ENCODE results near the gene THRB. TPM values are rescaled to one million over a fixed set of nuclear protein-coding genes. Genes with fewer than 3 reads are reported as not detected.

Gene THRB
- polyA plus RNA-seq, 1 of the 3 experiments (the other 2 are of a cell fraction): 0.02 TPM

GRCh38 chr3:24101676-24102168 is 392.9 kb downstream of the THRB start:
- Histone ChIP-seq H3K4me2 (no peak overlapping the region), H3K79me2 (ENCODE audit: insufficient read depth) (no peaks in the 10 kb centered on the region), H3K4me3 (ENCODE audit: low read depth in 2 of 2, low read length in 1 of 2) (no peak overlapping the region), H2AFZ (ENCODE audit: low read depth) (no peak overlapping the region), H3K36me3 (replicated peaks in 1 of 2; ENCODE audit: control insufficient read depth in 1 of 2, insufficient read depth in 2 of 2, low read length in 1 of 2) (no peaks in the 10 kb centered on the region), H4K20me1 (ENCODE audit: insufficient read depth) (no peaks in the 10 kb centered on the region), H3K9ac (no peak overlapping the region), H3K9me3 (no peaks in the 10 kb centered on the region), H3F3A (replicated peaks; ENCODE audit: insufficient read depth) (no peaks in the 10 kb centered on the region), H3K9me2 (no peaks in the 10 kb centered on the region), H3K27ac (ENCODE audit: low read depth in 2 of 2, low read length in 1 of 2) (no peak overlapping the region), H3K27me3 (ENCODE audit: insufficient read depth) (no peaks in the 10 kb centered on the region), H3K4me1 (ENCODE audit: control insufficient read depth in 1 of 2, insufficient read depth in 2 of 2, low read depth in 1 of 2, low read length in 1 of 2) (no peaks in the 10 kb centered on the region)
- 91% methylated on average over 2 of the region's 2 CpGs for WGBS (ENCODE audit: low lambda C conversion rate)
- ChIA-PET CTCF (no interaction called here), POLR2A (no interaction called here)
- no peak for TF ChIP-seq YY1 (IDR thresholded peaks at IDR 0.05; ENCODE audit: low read depth)
- DNase-seq: no peak

DNA sequence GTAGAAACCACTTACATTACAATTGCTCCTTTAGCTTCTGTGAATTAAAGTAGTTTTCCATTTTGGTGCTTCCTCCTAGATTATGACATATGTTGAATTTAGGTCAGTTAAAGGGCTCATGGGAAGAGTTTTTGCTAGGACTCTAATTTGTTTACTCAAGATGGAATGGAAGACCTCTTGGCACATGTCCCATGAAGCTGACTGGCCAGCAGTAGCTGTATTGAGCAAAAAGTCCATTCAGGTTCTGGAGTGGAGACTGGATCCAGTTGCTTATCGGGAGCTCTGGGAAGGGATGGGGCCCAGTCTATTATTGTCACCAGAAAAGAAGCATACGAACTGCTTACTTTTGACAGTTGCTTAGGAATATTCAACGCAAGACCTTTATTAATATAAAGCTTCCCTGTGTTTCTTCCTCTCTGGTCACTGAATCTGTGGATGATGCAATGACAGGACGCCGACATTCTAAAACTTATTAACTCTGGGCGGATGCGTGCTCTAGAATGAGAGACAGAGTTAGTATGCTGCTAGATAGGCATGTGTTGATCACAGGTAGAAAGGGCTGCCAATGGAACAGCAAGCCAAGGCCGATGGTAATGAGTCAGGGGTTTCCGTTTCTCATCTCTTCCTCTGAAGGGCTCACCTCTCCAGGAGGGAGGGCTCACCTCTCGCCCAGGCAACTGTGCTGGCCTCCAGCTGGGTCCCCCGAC is 393.8 kb downstream of the THRB start:
- ChIA-PET POLR2A (no interaction called here), CTCF (no interaction called here)
- Histone ChIP-seq H3K79me2 (ENCODE audit: insufficient read depth) (no peaks in the 10 kb centered on the region), H3K4me1 (ENCODE audit: control insufficient read depth in 1 of 2, insufficient read depth in 2 of 2, low read depth in 1 of 2, low read length in 1 of 2) (no peaks in the 10 kb centered on the region), H2AFZ (ENCODE audit: low read depth) (no peak overlapping the region), H3K4me2 (no peak overlapping the region), H3K9me3 (no peaks in the 10 kb centered on the region), H3K9ac (no peak overlapping the region), H3K36me3 (replicated peaks in 1 of 2; ENCODE audit: control insufficient read depth in 1 of 2, insufficient read depth in 2 of 2, low read length in 1 of 2) (no peaks in the 10 kb centered on the region), H3K9me2 (no peaks in the 10 kb centered on the region), H4K20me1 (ENCODE audit: insufficient read depth) (no peaks in the 10 kb centered on the region), H3K27me3 (ENCODE audit: insufficient read depth) (no peaks in the 10 kb centered on the region), H3K27ac (ENCODE audit: low read depth in 2 of 2, low read length in 1 of 2) (no peak overlapping the region), H3K4me3 (ENCODE audit: low read depth in 2 of 2, low read length in 1 of 2) (no peak overlapping the region), H3F3A (replicated peaks; ENCODE audit: insufficient read depth) (no peaks in the 10 kb centered on the region)
- DNase-seq: no peak
- WGBS (ENCODE audit: low lambda C conversion rate): 75% methylated on average over 11 of the region's 11 CpGs
- TF ChIP-seq CHD2 (IDR thresholded peaks at IDR 0.05; ENCODE audit: low read length, partially characterized antibody): no peak
- no peak for TF ChIP-seq IRF3 (IDR thresholded peaks at IDR 0.05; ENCODE audit: low read depth, low read length)

DNA sequence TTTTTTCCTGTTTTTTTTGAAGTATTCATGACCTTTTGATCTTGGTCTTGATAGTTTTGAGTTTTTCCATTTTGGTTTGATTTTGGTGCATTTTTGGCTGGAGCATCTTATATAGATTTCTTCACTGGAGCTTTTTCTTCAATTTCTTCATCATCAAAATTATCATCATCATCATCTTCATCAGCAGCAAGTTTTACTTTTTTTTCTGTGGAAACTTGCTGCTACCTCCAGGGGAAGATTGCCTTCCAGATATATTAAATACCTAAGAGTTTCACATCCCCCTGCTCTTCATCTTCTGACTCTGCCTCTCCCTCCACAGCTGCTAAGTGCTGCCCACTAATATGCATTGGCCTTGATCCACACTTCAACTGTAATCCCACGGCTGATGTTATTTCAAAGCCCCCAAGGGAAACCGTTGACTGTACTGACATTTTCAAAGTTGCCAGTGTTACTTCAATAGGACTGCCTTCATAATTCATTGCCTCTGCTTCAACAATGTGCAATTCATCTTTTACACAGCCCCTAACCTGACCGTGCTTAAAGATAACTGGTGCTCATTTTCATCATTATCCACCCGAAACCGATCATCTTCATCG is 397.9 kb downstream of the THRB start:
- POLR2A ChIA-PET: no interaction called here
- Histone ChIP-seq H3K4me1 (ENCODE audit: control insufficient read depth in 1 of 2, insufficient read depth in 2 of 2, low read depth in 1 of 2, low read length in 1 of 2) (no peaks in the 10 kb centered on the region), H3K79me2 (ENCODE audit: insufficient read depth) (no peaks in the 10 kb centered on the region), H2AFZ (ENCODE audit: low read depth) (no peak overlapping the region), H3K36me3 (replicated peaks in 1 of 2; ENCODE audit: control insufficient read depth in 1 of 2, insufficient read depth in 2 of 2, low read length in 1 of 2) (no peaks in the 10 kb centered on the region), H3K27ac (ENCODE audit: low read depth in 2 of 2, low read length in 1 of 2) (no peak overlapping the region), H3K9me2 (no peaks in the 10 kb centered on the region), H3F3A (replicated peaks; ENCODE audit: insufficient read depth) (no peaks in the 10 kb centered on the region), H3K4me3 (ENCODE audit: low read depth in 2 of 2, low read length in 1 of 2) (no peak overlapping the region), H3K9ac (no peak overlapping the region), H4K20me1 (ENCODE audit: insufficient read depth) (no peaks in the 10 kb centered on the region), H3K4me2 (no peak overlapping the region), H3K27me3 (ENCODE audit: insufficient read depth) (no peaks in the 10 kb centered on the region), H3K9me3 (no peaks in the 10 kb centered on the region)
- 85% methylated on average over 6 of the region's 6 CpGs for WGBS (ENCODE audit: low lambda C conversion rate)
- TF ChIP-seq YY1 (IDR thresholded peaks at IDR 0.05; ENCODE audit: low read depth) (no peak), ELF1 (IDR thresholded peaks at IDR 0.05) (no peak), SMC3 (IDR thresholded peaks at IDR 0.05; ENCODE audit: low read depth, low read length) (no peak), RAD21 (IDR thresholded peaks at IDR 0.05; ENCODE audit: low read length) (no peak), IRF3 (IDR thresholded peaks at IDR 0.05; ENCODE audit: low read depth, low read length) (no peak), FOSL2 (IDR thresholded peaks at IDR 0.05; ENCODE audit: borderline replicate concordance, low read depth) (no peak), GABPA (IDR thresholded peaks at IDR 0.05; ENCODE audit: low read depth) (no peak), USF1 (IDR thresholded peaks at IDR 0.05; ENCODE audit: borderline replicate concordance, low read depth) (no peak), EP300 (IDR thresholded peaks at IDR 0.05; ENCODE audit: borderline replicate concordance in 1 of 2, low read depth in 1 of 2, low read length in 1 of 2) (no peak), CHD2 (IDR thresholded peaks at IDR 0.05; ENCODE audit: low read length, partially characterized antibody) (no peak), MXI1 (IDR thresholded peaks at IDR 0.05; ENCODE audit: low read depth, low read length) (no peak)
- TF ChIP-seq, protein P1, sequence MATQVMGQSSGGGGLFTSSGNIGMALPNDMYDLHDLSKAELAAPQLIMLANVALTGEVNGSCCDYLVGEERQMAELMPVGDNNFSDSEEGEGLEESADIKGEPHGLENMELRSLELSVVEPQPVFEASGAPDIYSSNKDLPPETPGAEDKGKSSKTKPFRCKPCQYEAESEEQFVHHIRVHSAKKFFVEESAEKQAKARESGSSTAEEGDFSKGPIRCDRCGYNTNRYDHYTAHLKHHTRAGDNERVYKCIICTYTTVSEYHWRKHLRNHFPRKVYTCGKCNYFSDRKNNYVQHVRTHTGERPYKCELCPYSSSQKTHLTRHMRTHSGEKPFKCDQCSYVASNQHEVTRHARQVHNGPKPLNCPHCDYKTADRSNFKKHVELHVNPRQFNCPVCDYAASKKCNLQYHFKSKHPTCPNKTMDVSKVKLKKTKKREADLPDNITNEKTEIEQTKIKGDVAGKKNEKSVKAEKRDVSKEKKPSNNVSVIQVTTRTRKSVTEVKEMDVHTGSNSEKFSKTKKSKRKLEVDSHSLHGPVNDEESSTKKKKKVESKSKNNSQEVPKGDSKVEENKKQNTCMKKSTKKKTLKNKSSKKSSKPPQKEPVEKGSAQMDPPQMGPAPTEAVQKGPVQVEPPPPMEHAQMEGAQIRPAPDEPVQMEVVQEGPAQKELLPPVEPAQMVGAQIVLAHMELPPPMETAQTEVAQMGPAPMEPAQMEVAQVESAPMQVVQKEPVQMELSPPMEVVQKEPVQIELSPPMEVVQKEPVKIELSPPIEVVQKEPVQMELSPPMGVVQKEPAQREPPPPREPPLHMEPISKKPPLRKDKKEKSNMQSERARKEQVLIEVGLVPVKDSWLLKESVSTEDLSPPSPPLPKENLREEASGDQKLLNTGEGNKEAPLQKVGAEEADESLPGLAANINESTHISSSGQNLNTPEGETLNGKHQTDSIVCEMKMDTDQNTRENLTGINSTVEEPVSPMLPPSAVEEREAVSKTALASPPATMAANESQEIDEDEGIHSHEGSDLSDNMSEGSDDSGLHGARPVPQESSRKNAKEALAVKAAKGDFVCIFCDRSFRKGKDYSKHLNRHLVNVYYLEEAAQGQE (IDR thresholded peaks at IDR 0.05; ENCODE audit: low read depth, low read length): no peak
- no peak for DNase-seq
- CTCF ChIA-PET: no interaction called here
